AG10803 (cell line): ENCODE measurements around the gene KDM4C.
"Not testable (repeated sequence)": the region's sequence is repeated elsewhere in the genome, so short reads cannot be mapped to it uniquely, and the experiment has no call there.

Source experiments
- DNase-seq: peaks from one replicate; pipeline ENCODE4 v3.0.0; 2010; ENCODE audit warnings: low read depth
- H3K4me3 ChIP-seq: 2 replicates; pipeline ENCODE4 v1.5.1; 2011; ENCODE audit warnings: mild to moderate bottlenecking, low read length, control low read depth
- TF ChIP-seq, protein P1 (sequence below): conservative IDR thresholded peaks from 2 replicates; pipeline ENCODE4 v1.5.1; 2011; ENCODE audit warnings: mild to moderate bottlenecking, low read length, control low read depth, inconsistent platforms

Gene KDM4C

DNA sequence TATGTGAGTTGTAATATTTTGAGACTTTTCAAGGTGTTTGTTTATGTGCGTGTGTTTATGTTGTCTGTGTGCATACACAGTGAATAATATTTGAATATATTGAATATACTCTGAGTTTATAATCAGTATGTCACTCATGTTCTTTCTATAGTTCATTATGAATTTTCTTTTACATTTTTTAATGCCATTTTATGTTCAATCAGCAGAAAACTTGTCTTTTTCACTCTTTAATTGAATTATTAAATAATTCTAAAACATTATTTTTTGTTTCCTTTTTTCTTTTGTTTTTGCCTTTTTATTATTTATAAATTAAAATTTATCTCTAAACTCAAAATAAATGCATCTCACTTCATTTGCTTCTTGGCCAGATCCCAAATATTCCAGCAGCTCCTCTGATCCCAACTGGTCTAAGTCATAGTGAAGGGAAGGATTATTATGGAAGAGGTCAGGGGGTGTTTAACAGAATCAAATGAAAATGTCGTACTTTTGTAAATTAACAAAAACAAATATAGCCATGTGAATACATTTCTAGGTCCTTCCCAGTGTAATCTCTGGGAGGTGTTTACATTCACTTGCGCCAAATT is 188.9 kb downstream of the KDM4C start:
- no peak for DNase-seq
- H3K4me3 ChIP-seq: no peak overlapping the region
- TF ChIP-seq, protein P1, sequence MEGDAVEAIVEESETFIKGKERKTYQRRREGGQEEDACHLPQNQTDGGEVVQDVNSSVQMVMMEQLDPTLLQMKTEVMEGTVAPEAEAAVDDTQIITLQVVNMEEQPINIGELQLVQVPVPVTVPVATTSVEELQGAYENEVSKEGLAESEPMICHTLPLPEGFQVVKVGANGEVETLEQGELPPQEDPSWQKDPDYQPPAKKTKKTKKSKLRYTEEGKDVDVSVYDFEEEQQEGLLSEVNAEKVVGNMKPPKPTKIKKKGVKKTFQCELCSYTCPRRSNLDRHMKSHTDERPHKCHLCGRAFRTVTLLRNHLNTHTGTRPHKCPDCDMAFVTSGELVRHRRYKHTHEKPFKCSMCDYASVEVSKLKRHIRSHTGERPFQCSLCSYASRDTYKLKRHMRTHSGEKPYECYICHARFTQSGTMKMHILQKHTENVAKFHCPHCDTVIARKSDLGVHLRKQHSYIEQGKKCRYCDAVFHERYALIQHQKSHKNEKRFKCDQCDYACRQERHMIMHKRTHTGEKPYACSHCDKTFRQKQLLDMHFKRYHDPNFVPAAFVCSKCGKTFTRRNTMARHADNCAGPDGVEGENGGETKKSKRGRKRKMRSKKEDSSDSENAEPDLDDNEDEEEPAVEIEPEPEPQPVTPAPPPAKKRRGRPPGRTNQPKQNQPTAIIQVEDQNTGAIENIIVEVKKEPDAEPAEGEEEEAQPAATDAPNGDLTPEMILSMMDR: no peak

DNA sequence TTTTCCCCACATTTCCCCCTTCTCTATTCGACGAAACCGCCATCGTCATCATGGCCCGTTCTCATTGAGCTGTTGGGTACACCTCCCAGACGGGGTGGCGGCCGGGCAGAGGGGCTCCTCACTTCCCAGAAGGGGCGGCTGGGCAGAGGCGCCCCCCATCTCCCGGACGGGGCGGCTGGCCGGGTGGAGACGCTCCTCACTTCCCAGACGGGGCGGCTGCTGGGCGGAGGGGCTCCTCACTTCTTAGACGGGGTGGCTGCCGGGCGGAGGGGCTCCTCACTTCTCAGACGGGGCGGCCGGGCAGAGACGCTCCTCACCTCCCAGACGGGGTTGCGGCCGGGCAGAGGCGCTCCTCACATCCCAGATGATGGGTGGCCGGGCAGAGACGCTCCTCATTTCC is 191.1 kb downstream of the KDM4C start:
- not testable (repeated sequence) for H3K4me3 ChIP-seq, DNase-seq

DNA sequence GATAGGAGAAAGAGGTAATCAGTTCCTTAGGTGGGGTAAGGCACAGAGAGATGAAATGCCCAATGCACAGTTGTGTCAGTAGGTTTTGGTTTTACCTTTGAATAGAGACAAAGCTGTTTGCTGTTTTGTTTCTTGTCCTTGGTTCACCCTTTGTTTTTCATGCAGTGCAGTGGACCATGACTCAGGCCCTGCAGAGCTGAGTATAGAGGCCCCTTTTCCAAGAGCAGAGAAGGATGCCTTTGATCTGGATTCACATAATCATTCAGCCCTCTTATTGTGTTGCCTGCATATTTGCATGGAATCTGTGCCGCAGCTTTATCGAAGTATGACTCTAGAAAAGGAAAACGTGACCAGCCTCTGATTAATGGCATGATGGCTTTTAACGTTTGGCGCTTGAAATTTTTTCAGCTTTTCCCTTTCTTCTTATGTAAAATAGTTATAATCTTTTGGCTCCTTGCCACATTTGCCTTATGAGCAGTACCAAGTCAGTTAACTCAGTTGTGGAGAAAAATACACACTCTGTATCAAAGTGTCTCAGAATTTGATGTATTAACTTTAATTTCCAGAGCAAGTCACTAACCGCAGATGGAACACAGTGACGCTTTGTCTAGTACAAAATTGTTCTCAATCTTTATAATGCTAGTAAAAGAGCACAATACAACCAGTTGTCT is 197.6 kb downstream of the KDM4C start:
- no peak overlapping the region for H3K4me3 ChIP-seq
- DNase-seq: peak; percentile 44
- TF ChIP-seq, protein P1: no peak

DNA sequence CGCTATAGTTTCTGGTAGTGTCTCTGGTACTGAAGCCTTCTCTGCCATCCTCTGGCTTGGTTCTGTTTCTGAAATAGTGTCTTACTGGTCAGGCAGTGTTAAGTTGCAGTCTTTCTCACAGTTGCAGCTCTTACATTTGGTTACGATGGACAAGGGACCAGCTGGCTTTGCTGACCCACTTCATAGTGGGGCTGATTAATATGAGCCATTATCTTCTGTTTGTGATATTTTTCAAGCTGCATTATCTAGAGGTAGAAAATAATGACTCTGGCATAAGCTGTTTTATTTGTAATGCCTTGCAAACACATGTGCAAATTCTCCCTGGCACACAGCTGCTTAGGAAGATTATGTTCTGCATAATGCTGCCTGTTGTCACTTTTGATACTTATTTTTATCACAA is 199.1 kb downstream of the KDM4C start:
- no peak for DNase-seq
- H3K4me3 ChIP-seq: no peak overlapping the region
- TF ChIP-seq, protein P1: no peak

DNA sequence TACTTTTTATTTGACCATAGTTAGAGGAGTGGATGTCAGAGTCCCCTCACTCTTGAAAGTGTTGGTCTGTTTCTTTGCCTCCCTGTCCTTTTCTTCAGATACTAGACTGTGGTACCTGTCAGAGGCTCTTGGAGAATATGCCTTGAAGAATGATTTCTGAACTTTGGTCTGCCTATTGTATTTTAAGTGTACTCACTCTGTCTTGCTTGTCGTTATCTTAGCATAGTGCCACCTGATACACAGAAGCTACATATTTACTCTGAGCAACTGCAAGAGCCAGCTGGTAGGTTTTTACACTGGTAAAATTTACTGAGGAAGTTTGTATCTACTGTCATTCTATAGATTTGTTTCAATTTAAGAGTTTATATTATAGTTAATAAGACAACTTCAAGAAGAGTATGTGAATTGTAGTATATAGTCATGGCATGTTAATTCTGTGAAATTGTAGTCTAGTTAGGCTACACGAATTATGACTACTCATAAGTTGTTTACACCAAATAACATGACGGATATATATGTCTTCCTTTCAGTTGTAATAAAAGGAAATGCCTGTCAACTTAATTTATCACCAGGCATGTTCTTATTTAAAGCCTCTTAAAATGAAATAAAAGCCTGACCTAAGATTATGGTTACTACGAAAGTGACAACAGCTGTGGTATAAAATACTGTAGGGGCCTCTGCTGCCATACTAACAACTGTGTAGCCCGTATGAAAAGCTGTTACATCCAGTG is 201.7 kb downstream of the KDM4C start:
- no peak overlapping the region for H3K4me3 ChIP-seq
- no peak for DNase-seq
- TF ChIP-seq, protein P1: no peak

DNA sequence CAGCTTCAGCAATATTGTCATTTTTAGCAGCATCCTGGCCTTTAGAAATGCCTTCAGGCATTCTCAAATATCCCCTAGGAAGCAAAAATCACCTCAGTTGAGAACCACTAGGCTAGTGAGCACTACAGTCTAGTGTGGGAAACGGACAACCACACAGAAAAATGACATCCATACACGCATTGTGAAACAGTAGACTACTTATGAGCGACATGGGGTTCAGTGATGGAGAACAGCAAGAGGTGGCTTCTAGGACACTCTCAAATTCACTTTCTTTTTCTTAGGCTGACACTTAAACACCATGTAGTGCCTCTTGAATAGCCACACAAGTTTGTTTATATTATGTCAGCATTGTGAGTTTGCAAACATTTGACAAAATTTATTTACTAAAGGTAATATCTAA is 203.0 kb downstream of the KDM4C start:
- no peak overlapping the region for H3K4me3 ChIP-seq
- DNase-seq: no peak
- TF ChIP-seq, protein P1: no peak

DNA sequence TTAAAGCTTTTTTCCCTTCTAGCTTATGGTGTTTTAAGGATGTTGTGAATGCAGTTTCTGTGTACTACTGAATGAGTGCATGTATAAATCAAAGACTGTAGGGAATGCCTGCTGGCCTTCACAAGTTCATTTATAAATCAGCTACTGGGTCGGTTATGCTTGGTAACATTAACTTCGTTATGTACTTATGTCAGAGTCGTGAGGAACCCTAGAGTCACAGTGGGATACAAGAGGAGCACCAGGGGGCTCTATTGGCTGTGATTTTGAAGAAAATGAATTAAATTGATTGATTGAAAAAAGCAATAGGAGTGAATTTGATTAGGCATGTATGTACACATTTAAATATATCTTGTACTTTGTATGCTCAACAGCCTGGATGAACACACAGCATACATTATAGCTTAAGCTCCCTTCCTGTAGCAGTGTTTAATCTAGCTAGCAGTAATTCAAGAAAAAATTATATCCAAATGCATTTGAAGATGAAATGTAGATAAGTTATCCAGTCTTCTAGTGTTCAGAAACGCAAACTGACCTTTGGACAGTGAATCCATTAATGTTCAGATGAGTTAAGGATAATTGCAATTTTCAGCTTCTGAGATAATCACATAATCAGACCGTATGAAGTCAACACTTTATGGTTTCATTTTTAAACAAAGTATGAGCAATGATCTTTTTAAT is 204.2 kb downstream of the KDM4C start:
- H3K4me3 ChIP-seq: no peak overlapping the region
- no peak for DNase-seq
- TF ChIP-seq, protein P1: no peak
